HS-5 (cell line): ENCODE measurements around the gene MTOR.
"Not testable (repeated sequence)": the region's sequence is repeated elsewhere in the genome, so short reads cannot be mapped to it uniquely, and the experiment has no call there.

Experiments
- DNase-seq: peaks from one replicate; pipeline ENCODE4 v3.0.0-alpha.2; 2012; ENCODE audit warnings: low read depth

The MTOR gene

DNA sequence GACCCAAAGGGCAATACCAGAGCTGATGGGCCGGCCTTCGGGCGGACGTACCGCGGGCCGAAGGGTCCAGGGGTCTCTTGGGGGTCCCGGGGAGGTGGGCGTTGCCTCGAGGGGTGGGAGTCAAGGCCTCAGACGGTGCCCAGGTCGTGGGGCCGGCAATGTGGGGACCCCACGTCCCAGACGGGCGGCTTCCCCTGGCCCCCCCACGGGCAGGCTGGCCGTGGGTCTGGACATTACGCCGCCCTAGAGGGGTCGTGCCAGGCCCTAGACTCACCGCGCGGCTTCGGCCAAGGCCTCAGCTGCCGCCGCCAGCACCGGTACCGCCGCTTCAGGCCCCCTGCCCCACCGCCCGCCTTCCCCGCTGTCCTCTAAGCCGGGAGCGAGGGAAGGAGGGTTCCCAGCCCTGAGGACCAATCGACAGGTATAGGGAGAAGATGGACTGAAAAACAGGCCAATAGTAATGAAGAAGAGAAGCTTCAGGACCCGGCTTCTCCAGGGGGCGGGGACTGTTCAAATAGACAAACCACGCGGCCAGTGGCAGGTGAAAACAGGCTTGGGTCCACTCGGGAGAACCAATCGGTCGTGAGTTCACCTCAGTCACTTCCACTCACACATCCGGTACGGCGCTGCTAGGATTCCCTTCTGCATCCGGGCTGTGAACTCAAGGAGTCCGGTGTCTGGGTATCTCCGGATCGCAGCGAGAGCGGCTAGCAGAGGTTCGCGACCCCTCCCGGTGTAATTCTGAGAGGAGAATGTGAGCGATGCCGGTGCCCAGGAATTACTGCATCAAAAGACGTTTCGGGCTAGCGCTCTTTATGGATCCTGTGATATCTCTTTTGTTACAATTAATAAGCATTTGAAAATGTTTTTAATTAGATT is at the start of gene MTOR:
TSS of gene MTOR (minus strand) at position 381 of the 879 bp plus-strand sequence. CDS start 3,142 bp downstream, outside the sequence.
- DNase-seq: peak; percentile 99

DNA sequence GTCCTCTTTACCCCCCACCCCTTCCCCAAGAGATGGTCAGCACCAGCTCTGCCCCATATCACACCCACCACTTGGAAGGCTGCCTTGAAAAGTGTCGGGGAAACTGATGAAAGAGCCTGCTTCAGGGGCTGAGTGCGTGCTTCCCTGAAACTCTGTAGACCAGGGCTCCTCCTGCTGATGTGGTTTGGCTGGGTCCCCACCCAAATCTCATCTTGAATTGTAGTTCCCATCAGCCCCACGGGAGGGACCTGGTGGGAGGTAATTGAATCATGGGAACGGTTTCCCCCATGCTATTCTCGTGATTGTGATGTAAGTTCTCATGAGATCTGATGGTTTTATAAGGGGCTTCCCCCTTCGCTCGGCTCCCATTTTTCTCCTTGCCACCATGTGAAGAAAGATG is 47.0 kb upstream of the MTOR start:
- DNase-seq: no peak

DNA sequence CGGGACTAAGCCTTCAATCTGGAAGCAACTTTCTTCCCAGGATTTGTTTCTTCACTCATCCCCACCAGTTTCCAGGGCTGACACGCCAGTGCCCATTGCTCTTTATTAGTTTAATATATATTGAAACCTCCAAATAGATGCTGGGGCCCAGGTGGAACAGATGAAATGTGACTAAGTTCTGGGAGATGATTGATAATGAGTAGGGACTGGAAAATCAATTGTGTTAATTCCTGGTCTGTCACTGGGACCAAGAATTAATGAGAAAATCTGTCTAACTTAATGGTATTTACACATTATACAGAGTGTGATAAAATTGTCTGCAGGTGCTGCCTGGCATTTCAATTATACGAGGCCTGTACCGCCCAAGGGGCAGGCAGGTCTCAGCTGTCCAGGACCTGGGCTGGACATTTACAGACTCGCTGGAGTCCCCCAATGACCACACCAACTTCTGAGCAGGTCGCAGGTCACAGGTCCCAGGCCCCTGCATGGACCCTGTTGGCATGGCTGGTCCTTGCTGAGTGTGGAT is 46.4 kb upstream of the MTOR start:
- DNase-seq: no peak

DNA sequence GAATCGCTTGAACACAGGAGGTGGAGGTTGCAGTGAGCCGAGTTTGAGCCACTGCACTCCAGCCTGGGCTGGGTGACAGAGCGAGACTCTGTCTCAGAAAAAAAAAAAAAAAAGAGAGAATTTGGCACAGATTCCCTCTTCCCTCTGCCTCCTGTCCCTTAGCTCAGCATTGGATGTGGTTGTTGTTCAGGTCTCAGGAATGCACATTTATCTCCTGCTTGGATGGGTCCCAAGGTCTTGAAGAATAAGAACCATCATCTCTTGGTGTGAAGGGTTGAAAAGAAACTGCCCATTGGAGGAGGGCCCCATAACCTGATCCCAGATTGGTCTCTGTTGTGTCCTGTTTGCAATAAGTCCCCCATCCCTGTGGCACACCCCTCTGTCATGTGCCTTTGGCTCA is 45.5 kb upstream of the MTOR start:
- peak; percentile 30 for DNase-seq

DNA sequence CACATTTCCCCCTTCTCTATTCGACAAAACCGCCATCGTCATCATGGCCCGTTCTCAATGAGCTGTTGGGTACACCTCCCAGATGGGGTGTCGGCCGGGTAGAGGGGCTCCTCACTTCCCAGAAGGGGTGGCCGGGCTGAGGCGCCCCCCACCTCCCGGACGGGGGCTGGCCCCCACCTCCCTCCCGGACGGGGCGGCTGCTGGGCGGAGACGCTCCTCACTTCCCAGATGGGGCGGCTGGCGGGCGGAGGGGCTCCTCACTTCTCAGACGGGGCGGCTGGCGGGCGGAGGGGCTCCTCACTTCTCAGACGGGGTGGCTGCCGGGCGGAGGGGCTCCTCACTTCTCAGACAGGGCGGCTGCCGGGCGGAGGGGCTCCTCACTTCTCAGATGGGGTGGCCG is 43.2 kb upstream of the MTOR start:
- DNase-seq: not testable (repeated sequence)

DNA sequence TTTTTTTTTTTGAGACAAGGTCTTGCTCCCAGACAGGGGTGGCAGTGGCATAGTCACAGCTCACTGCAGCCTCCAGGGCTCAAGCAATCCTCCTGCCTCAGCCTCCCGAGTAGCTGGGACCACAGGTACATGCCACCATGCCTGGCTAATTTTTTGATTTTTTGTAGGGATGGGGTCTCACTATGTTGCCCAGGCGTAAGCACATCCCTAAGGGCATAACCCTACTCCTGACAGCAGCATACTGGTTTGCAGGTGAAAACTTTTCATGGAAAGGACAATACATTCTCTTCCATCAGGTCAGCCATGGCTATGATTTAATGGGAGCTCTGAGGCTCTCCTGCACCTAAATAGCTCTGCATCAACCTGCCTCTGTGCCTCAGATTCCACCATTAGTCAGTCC is 40.0 kb upstream of the MTOR start:
- no peak for DNase-seq

DNA sequence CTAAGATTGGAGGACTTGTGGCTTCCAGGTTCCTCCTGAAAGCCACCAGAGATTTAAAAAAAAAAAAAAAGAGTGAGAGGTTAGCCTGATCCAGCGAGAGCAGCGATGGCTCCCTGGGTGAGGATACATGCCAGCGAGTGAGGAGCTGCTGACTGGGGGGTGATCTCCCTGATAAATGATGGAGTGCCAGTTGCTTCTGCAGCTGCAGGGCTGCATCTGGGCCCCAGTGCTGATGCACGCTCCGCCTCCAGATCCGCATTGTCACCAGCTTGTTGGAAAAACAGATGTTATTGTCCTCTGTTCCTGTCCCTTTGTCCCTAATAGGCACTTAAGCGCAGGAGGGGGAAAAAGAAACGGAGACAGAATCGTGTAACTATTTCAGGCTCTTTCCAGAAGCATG is 39.2 kb upstream of the MTOR start:
- DNase-seq: no peak

DNA sequence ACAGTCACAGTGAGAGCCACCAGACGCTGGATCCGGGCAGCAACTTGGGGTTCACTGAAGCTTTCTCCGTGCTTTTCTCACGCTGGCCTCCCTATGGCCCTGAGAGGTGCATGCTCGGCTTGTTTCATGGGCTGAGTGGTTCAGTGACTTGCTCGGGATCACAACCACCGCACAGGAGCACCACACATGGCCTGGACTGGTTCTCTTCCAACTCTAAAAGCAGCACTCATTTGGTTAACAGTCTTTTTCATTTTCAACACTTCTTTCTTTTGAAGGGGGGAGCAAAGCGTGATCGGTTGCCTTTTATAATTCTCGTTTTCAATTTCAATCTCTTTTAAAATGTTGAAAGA is 36.8 kb upstream of the MTOR start:
- no peak for DNase-seq

DNA sequence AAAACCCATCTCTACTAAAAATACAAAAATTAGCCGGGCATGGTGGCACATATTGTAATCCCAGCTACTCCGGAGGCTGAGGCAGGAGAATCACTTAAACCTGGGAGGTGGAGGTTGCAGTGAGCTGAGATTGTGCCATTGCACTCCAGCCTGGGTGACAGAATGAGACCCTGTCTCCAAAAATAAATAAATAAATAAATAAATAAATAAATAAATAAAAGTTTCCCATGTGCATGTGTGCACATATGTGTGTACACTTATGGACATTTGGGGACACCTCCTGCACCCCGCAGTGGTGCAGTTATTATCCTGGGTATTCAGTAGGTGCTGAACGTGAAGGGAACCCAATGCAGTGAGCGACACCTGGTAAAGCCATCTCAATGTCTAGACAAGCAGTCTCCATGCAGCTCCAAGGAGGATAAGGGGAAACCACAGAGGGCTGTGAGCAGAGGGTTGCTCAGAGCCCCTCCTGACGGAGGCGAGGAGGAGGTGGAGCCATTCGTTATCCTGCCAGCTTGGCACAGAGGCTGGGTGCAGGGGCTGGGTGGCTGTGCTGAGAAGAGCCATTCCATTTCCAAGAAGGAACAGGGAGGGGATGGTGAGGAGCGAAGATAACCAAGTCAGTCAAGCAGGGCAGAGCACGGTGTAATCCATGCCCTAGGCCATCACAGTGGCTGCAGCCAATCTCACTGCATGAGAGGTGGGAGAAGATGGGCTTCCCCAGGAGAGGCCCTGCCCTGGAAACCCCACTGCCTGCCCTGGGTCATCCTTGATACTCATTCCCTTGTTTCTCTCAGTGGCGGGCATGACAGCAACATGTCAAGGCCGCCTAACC is 36.3 kb upstream of the MTOR start:
- DNase-seq: no peak

DNA sequence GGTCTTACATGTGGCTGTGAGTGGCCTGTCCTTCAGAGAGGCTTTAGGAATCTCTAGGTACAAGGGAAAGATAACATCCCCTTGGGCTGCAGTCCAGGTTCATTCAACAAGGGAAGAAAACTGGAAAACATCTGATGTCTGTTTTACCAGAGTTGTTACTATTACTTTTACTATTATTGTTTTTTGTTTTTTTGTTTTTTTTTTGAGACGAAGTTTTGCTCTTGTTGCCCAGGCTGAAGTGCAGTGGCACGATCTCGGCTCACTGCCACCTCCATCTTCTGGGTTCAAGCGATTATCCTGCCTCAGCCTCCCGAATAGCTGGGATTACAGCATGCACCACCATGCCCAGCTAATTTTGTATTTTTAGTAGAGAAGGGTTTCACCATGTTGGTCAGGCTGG is 35.4 kb upstream of the MTOR start:
- DNase-seq: not testable (repeated sequence)

DNA sequence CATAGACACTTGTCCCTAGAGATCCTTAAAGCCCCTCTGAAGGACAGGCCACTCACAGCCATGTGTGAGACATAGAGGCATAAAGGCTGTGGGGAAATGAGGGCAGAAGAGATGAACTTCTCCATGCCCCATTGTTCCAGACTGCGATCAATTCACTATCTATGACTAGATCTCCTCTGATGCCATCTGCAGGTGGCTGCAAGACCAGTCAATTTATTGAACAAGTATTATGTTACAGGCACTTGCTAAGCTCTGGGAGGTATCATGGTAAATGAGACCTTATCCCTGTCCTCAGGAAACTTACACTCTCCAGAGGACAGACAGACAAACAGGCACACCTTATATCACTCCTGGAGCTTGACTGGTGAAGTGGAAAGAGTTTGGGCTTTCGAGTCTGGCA is 33.6 kb upstream of the MTOR start:
- DNase-seq: no peak

DNA sequence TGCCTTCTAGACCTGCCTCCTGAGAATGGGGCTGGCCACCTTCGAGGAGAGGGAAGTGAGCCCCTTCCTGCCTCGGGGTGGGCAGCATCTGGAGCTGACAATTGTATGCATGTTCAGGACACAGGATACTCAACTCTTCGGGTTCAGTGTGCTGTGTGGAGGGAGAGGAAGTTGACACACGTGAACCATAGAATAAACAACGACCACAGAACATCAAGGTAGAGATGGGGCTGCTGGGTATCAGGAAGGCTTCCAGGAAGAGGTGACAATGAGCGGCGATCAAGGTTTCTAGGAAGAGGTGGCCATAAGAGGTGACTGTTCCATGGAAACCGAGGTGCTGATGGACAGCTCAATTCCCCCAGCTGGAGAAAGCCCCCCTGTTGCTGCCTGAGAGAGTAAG is 32.6 kb upstream of the MTOR start:
- DNase-seq: no peak

DNA sequence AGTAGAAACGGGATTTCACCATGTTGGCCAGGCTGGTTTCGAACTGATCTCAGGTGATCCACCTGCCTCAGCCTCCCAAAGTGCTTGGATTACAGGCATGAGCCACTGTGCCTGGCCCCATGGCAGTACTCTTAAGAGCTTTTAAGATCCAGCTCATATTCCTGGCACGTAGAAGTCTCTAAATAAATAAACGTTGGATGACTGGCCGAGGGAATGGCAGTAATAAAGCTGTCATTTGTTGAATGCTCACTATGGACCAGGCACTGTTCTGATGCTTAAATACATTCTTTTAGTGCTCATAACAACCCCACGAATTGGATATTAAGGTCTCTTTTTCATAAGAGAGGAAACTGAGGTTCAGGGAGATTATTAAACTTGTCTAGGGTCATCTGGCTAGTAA is 31.5 kb upstream of the MTOR start:
- no peak for DNase-seq

DNA sequence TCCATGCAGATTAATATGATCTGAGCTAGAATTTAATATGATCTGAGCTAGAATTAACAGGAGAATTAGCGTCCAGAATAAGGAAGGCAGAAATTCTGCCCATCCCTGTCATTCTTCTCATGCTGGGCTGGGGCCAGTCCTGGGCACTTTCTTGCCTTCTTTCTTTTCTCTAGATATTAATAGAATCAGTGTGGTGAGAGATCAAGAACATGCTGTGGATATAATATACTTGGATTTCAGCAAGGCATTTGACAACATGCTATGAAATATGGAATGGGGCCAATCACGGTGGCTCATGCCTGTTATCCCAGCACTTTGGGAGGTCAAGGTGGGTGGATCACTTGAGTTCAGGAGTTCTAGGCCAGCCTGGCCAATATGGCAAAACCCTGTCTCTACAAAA is 28.7 kb upstream of the MTOR start:
- DNase-seq: no peak

DNA sequence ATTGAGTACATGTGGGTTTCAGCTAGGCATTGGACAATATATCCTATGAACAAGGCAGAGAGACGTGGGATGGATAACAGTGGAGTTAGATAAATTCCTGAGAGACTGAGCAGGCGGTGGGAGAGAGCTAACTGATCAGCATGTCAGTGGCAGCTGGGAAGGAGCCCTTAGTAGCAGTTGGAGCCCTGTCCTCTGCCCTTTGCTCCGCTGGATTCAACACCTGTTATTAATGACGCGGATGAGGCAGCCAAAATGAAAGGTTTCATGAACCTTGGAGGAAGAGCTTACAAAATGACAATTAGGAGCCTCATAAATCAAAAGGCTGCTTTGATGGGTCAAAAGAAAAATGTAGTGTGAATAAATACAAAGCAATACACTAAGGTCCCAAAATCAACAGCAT is 26.7 kb upstream of the MTOR start:
- no peak for DNase-seq

DNA sequence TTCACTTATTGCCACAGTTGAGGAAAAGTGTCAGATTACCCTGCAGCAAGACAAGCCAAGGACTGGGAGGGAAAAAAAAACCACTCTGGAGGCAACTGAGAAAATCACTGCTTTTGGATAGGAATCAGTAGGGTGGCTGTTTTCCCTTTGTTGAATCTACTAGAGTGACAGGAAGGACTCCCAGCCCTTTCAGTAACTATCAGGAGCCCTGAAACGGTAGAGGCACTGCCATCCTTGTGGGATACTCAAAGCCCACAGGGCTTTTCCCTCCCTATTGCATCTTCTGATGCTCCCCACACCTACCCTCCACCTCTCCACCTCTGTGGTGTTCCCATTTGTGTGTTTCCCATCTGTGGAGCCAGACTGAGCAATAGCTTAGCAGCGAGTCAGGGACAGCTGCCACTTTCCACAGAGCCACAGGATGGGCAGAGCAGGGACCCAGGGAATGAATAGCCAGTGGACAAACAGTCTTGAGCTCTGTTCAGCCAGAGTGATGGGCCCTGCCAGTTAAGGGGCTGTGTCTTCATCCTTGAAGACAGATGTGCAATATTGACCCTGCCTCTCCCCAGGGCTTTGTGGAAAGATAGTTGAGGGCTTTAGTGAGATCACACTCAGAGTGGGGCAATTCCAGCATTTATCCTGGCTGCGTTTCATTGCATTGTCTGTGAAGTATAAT is 24.5 kb upstream of the MTOR start:
- DNase-seq: no peak

DNA sequence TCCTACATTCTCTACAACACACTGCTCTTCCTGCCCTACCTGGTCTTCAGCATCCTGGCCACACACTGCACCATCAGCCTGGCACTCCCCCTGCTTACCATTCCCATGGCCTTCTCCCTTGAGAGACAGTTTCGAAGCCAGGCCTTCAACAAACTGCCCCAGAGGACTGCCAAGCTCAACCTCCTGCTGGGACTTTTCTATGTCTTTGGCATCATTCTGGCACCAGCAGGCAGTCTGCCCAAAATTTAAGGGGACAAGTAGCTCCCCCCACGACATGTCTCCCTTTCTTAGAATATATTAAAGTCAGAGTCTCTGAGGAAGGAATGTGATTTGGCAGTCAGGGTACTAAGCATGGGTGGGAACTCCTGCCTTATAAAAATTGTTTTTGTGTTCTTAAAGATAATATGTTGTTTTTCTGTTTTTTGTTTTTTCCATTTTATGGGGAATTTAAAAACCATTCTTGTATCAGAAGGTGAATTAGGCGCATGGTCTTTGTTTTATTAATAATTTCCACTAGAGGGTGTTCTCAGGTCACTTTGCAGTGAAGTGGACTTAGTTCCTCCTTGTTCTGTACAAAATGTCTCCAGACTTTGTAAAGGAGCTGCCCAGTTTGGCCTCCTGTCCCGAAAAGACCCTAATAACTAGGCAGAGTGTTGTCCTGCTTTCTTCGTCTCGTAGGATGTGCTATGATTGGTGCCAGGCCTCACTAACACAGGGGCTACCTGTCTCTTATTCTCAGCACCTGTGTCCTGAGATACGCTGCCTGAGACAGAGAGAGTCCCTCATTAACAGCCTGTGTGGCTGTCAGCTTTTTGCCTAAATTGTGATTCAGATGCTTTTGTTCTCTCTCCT is 23.8 kb upstream of the MTOR start:
- no peak for DNase-seq

DNA sequence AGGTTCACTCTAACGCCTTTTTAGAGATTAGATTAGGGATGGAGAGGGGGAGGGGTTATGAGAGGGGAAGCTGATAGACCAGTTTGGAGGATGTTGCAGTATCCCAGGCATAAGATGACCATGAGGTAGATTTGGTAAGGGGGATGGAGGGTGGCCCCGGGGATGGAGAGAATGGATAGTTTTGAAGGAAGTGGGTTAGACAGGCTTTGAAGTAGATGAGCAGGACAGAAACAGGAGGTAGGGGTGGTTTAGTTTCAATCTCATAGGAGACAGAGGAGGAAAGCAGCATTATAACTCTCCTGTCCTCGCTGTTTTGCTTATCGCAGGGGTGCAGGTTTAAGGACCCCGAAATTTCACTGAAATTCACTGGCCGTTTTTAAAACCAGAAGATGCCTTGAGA is 22.4 kb upstream of the MTOR start:
- DNase-seq: no peak

DNA sequence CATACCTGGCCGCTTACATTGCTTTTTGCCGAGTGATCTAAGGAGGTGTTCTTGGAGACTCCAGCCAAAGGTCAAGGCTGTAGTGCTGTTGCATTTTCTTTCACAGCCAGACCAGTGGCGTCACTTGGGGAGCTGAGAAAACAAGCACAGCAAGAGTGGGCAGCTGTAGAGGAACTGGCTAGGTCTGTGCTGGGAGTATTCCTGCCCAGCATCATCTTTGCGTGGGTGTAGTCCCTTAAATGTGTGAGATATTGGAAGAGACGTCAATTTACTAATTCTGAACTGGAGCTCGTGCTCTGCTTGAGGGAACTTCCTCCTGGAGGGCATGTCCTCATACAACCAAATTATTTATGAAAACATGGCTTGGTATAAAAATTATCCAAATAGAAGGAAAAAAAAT is 20.8 kb upstream of the MTOR start:
- DNase-seq: no peak

DNA sequence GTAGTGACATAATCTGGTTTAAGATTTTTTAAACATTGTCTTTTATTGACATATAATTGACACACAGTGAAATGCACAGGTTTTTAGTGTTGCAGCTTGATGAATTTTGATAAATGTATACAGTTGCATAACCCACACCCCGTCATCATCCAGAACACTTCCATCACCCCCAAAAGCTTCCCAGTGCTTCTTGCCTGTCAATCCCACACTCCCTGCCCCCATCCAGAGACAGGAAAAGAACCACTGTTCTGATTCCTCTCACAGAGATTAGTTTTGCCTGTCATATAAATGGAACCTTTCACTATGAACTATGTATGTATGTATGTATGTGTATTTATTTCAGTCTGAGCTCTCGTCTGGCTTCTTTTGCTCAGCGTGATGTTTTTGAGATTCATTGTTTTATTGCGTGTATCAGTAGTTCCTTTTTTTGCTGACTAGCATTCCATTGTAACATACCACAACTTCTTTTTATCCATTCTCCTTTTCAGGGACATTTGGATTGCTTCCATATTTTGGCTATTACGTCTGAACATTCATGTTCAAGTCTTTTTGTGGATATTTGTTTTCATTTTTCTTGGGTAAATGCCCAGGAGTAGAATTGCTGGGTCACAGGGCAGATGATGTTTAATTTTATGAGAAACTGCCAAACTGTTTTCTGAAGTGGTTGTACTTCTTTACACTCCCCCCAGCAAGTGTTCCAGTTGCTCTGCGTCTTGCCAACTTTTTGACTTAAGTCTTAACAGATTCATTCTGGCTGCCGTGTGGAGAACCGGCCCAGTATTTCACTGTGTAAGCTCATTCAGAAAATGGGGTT is 19.4 kb upstream of the MTOR start:
- no peak for DNase-seq
